Astrocyte (in vitro differentiated cells and primary cell): ENCODE results near the gene RBBP8NL. TPM values are rescaled to one million over a fixed set of nuclear protein-coding genes. Genes with fewer than 3 reads are reported as not detected.

Experiments used
- DNase-seq: peaks from one replicate; pipeline ENCODE4 v3.0.0-alpha.2; 2010; ENCODE audit warnings: low read depth
- FAIRE-seq: peaks from 2 replicates; lab custom pipeline; 2011; peaks lifted over from hg19 to GRCh38; lab: Jason Lieb, UNC
- H2AFZ ChIP-seq: 2 replicates; pipeline ENCODE4 v1.6.0; 2012; ENCODE audit warnings: low read depth, low read length, inconsistent platforms
- H3K27ac ChIP-seq: 2 replicates; pipeline ENCODE4 v1.5.1; 2011; ENCODE audit warnings: low read depth, low read length, inconsistent platforms
- H3K27me3 ChIP-seq: 2 replicates; pipeline ENCODE4 v1.6.0; 2011; ENCODE audit warnings: low read length, inconsistent platforms; ENCODE audit not compliant: insufficient read depth
- H3K36me3 ChIP-seq: 2 replicates; pipeline ENCODE4 v1.5.1; 2011; ENCODE audit warnings: low read length, inconsistent platforms; ENCODE audit not compliant: insufficient read depth
- H3K4me1 ChIP-seq: 2 replicates; pipeline ENCODE4 v1.5.1; 2011; ENCODE audit warnings: low read length, inconsistent platforms; ENCODE audit not compliant: insufficient read depth
- H3K4me2 ChIP-seq: 2 replicates; pipeline ENCODE4 v1.6.0; 2012; ENCODE audit warnings: low read length, inconsistent platforms
- H3K4me3 ChIP-seq: 2 replicates; pipeline ENCODE4 v1.5.1; 2011; ENCODE audit warnings: low read depth, mild to moderate bottlenecking, low read length, inconsistent platforms; ENCODE audit not compliant: insufficient read depth
- H3K79me2 ChIP-seq: 2 replicates; pipeline ENCODE4 v1.6.0; 2012; ENCODE audit warnings: mild to moderate bottlenecking, low read length, inconsistent platforms; ENCODE audit not compliant: insufficient read depth
- H3K9ac ChIP-seq: 2 replicates; pipeline ENCODE4 v1.6.0; 2012; ENCODE audit warnings: mild to moderate bottlenecking, low read length, inconsistent platforms
- H3K9me3 ChIP-seq: 2 replicates; pipeline ENCODE4 v1.5.1; 2012; ENCODE audit warnings: low read depth, mild to moderate bottlenecking, low read length, inconsistent platforms; ENCODE audit not compliant: insufficient read depth
- H4K20me1 ChIP-seq: 2 replicates; pipeline ENCODE4 v1.6.0; 2012; ENCODE audit warnings: low read length, inconsistent platforms; ENCODE audit not compliant: insufficient read depth
- H3K27ac Mint-ChIP-seq: one replicate; pipeline ENCODE4 v1.8.0; 2021; ENCODE audit warnings: mild to moderate bottlenecking, mixed read lengths; ENCODE audit not compliant: unreplicated experiment
- H3K27me3 Mint-ChIP-seq: one replicate; pipeline ENCODE4 v1.8.0; 2021; ENCODE audit warnings: low read depth, mixed read lengths; ENCODE audit not compliant: unreplicated experiment
- H3K36me3 Mint-ChIP-seq: one replicate; pipeline ENCODE4 v1.8.0; 2021; ENCODE audit warnings: low read depth, mixed read lengths; ENCODE audit not compliant: unreplicated experiment
- H3K4me1 Mint-ChIP-seq: one replicate; pipeline ENCODE4 v1.8.0; 2021; ENCODE audit warnings: low read depth, mixed read lengths; ENCODE audit not compliant: unreplicated experiment
- H3K4me3 Mint-ChIP-seq: one replicate; pipeline ENCODE4 v1.8.0; 2021; ENCODE audit warnings: mild to moderate bottlenecking, moderate library complexity, mixed read lengths; ENCODE audit not compliant: unreplicated experiment
- H3K9me3 Mint-ChIP-seq: one replicate; pipeline ENCODE4 v1.8.0; 2021; ENCODE audit warnings: mild to moderate bottlenecking, mixed read lengths; ENCODE audit not compliant: unreplicated experiment
- CTCF ChIP-seq: IDR thresholded peaks from 2 replicates; pipeline ENCODE4 v1.5.1; 2011; ENCODE audit warnings: low read depth, mild to moderate bottlenecking, inconsistent platforms, low read length, moderate library complexity; ENCODE audit not compliant: insufficient read depth
- EZH2 ChIP-seq: IDR thresholded peaks from 2 replicates; pipeline ENCODE4 v1.6.1; 2012; ENCODE audit warnings: mild to moderate bottlenecking, low read length, inconsistent platforms; ENCODE audit not compliant: insufficient read depth
- total RNA-seq: library from RNA; stranded (reverse); gene quantifications from 2 replicates; pipeline ENCODE4 v1.2.1, GENCODE V29; 2021

Gene RBBP8NL
- total RNA-seq, 1 donor from 2014 or later: 0.14 TPM

GRCh38 chr20:62472138-62472940 lies 45.0 kb upstream of the RBBP8NL start:
- H3K4me3 ChIP-seq: no peak overlapping the region
- H3K36me3 ChIP-seq: no peaks in the 10 kb centered on the region
- Mint-ChIP-seq H3K4me1 (no peaks in the 10 kb centered on the region), H3K4me3 (no peak overlapping the region), H3K27ac (no peak overlapping the region), H3K27me3 (peaks cover 47% of the 10 kb centered on the region), H3K36me3 (no peaks in the 10 kb centered on the region), H3K9me3 (no peaks in the 10 kb centered on the region)
- no peak overlapping the region for H3K27ac ChIP-seq
- no peak overlapping the region for H3K4me2 ChIP-seq
- no peaks in the 10 kb centered on the region for H3K79me2 ChIP-seq
- no peaks in the 10 kb centered on the region for H4K20me1 ChIP-seq
- FAIRE-seq (no peak), DNase-seq (no peak)
- H3K9me3 ChIP-seq: no peaks in the 10 kb centered on the region
- no peaks in the 10 kb centered on the region for H3K4me1 ChIP-seq
- no peak overlapping the region for H3K9ac ChIP-seq
- no peak for TF ChIP-seq EZH2
- no peak for TF ChIP-seq CTCF
- no peak overlapping the region for H2AFZ ChIP-seq
- peaks cover 51% of the 10 kb centered on the region for H3K27me3 ChIP-seq

- Histone ChIP-seq H2AFZ (no peak overlapping the region), H3K4me2 (no peak overlapping the region), H3K4me3 (no peak overlapping the region), H3K79me2 (no peaks in the 10 kb centered on the region), H3K27me3 (peaks cover 44% of the 10 kb centered on the region), H3K4me1 (no peaks in the 10 kb centered on the region), H4K20me1 (no peaks in the 10 kb centered on the region), H3K27ac (no peak overlapping the region), H3K9me3 (no peaks in the 10 kb centered on the region), H3K36me3 (no peaks in the 10 kb centered on the region), H3K9ac (no peak overlapping the region)
- H3K9me3 Mint-ChIP-seq: no peaks in the 10 kb centered on the region
- H3K4me3 Mint-ChIP-seq: no peak overlapping the region
- no peaks in the 10 kb centered on the region for H3K4me1 Mint-ChIP-seq
- FAIRE-seq (no peak), DNase-seq (no peak)
- peaks cover 42% of the 10 kb centered on the region for H3K27me3 Mint-ChIP-seq
- no peaks in the 10 kb centered on the region for H3K36me3 Mint-ChIP-seq
- no peak for TF ChIP-seq CTCF
- TF ChIP-seq EZH2: no peak
- no peak overlapping the region for H3K27ac Mint-ChIP-seq
Measured at GRCh38 chr20:62470459-62470858, 43.1 kb upstream of the RBBP8NL start.

GRCh38 chr20:62470001-62470400 lies 42.7 kb upstream of the RBBP8NL start:
- no peak overlapping the region for H3K4me2 ChIP-seq
- H3K4me3 ChIP-seq: no peak overlapping the region
- H3K4me1 ChIP-seq: no peaks in the 10 kb centered on the region
- Mint-ChIP-seq H3K27me3 (peaks cover 42% of the 10 kb centered on the region), H3K4me3 (no peak overlapping the region), H3K27ac (no peak overlapping the region), H3K36me3 (no peaks in the 10 kb centered on the region), H3K9me3 (no peaks in the 10 kb centered on the region), H3K4me1 (no peaks in the 10 kb centered on the region)
- no peaks in the 10 kb centered on the region for H3K36me3 ChIP-seq
- H3K9ac ChIP-seq: no peak overlapping the region
- TF ChIP-seq CTCF (no peak), EZH2 (no peak)
- H3K9me3 ChIP-seq: no peaks in the 10 kb centered on the region
- H4K20me1 ChIP-seq: no peaks in the 10 kb centered on the region
- H3K27ac ChIP-seq: no peak overlapping the region
- peaks cover 41% of the 10 kb centered on the region for H3K27me3 ChIP-seq
- no peak overlapping the region for H2AFZ ChIP-seq
- no peak for FAIRE-seq
- no peak for DNase-seq
- no peaks in the 10 kb centered on the region for H3K79me2 ChIP-seq
